ENCODE results near the gene UBTD2.

The UBTD2 gene

DNA sequence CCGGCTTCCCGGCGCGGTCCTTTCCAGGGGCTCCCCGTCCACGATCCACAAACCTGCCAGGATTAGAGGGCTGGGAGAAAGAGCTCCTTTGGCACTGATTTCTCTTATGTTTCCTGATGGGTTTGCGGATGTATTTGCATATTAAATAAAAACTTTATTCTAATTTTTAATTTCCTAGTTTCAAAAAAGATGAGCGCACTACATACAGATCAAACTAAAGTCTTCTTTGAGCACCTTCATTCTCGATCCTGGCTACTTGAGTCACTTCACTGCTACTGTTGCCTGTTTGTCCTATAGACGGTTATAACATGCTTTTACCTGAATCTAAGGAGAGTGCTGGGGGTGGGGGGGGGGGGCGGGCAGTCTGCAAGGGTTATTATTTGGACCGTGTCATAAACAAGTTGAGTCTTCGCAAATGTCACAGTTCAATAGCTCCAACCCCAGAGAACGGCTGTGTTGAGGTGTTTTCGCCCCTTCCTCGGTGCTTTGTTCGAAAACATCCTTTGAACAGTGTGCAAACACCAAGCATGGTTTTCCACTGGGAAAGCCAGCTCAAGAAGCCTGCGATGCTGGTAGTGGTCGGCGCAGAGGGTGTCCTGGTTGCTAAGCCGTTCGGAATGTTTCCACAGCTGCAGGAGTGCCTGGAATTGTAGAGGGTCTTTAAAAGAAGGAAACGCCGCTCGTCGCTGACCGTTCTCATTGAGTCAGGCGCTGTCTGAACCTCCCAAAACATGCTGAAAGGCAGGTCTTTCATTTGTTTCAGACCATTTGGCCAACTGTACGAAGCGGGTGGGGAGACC is 94.5 kb downstream of the UBTD2 start:
- no peak for DNase-seq

GRCh38 chr5:172188033-172188892 is 95.3 kb downstream of the UBTD2 start, which contains the start of gene STK10:
Gene STK10 (minus strand): TSS chr5:172188224. CDS start chr5:172188042, 182 bp downstream.
- peak; percentile 71 to 84 for DNase-seq

DNA sequence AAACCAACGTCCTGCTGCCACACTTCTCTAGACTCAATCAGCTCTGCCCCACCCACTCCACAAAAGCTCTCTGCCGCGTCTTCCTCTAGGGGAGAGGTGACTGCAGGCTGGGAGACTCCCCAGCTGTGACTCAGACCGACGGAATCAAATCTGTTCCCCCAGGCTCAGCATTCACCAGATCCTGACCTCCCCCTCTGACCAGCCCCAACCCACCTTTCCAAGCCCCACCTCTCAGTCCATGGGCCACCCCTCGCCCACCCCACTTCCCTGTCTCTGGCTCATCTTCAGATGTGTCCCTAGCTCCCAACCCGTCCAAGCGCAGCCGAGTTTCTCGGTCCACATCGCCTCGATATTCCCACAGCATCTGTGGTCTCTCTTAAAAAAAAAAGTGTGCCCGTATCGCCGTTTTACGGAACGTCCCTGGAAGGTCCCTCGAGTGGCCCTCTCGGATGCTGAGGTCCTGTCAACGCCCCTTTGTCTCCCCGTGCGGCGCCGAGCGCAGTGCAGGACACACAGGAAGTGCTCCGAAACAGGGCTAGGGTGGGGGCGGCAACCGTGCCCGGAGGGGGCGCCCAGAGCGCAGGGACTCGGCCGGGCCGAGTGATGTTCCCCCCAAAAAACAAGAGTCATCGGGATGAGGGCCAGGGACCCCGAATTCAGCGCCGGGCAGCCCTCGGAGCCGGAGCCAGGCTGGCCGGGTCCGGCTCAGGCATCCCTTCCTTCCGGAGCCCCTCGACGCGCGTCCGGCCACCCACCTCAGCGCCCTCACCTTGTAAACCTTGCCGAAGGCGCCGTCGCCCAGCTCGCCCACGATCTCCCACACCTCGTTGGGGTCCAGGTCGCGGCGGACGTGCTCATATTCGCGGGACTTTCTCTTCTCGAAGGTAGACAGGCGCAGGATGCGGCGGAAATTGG is 96.2 kb downstream of the UBTD2 start:
- DNase-seq: peak in 1 of 2 experiments; percentile 49

- DNase-seq: no peak
Observed at GRCh38 chr5:172186114-172186695, 97.4 kb downstream of the UBTD2 start.

DNA sequence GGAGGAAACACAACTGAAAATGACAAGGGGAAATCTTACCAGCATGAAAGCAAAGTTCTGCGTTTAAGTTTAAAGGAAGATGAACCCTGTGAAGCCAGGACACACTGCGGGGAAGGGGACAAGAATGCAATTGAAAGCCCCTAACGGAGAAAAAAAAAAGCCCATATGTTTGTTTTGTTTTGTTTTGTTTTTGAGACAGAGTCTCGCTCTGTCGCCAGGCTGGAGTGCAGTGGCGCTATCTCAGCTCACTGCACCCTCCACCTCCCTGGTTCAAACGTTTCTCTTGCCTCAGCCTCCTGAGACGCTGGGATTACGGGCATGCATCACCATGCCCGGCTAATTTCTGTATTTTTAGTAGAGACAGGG is 98.5 kb downstream of the UBTD2 start:
- no peak for DNase-seq

DNA sequence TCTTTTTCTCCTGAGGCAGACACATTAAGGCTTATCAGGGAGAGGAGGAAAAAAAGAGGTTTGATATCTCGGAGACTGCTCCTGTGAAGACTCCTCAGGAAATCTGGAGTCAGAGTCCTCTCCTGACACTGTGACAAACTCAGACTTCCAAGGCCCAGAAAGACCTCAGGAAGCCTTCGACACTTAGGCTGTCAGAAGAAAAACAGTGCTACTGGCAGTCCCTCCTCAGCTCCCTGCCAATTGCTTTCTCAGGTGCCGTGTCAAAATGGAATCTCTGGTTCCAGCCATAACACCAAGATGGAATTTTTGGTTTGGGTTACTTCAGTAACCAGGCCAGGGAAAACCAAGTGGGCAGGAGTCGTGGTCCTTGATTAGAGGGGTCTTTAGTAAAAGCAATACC is 99.7 kb downstream of the UBTD2 start:
- DNase-seq: no peak

GRCh38 chr5:172182291-172182690 is 101.3 kb downstream of the UBTD2 start:
- no peak for DNase-seq

GRCh38 chr5:172180936-172181335 is 102.6 kb downstream of the UBTD2 start:
- DNase-seq: no peak

- no peak for DNase-seq
Observed at GRCh38 chr5:172178991-172179989, 104.3 kb downstream of the UBTD2 start.

- no peak for DNase-seq
Observed at GRCh38 chr5:172178301-172178987, 105.1 kb downstream of the UBTD2 start.

DNA sequence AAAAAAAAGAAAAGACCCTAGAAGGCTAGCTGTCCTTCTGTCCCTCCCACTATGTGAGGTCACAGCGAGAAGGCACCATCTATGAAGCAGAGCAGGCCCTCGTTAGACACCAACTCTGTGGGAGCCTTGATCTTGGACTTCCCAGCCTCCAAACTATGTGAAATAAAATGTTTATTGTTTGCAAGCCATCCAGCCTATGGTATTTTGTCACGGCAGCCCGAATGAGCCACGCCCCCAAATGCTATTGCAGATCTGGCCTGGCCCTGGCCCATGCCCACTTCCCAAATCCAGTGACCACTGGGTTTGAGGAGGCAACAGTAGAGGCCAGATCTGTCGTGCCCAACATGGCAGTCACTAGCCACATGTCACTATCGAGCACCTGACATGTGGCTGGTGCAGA is 106.4 kb downstream of the UBTD2 start:
- no peak for DNase-seq

DNA sequence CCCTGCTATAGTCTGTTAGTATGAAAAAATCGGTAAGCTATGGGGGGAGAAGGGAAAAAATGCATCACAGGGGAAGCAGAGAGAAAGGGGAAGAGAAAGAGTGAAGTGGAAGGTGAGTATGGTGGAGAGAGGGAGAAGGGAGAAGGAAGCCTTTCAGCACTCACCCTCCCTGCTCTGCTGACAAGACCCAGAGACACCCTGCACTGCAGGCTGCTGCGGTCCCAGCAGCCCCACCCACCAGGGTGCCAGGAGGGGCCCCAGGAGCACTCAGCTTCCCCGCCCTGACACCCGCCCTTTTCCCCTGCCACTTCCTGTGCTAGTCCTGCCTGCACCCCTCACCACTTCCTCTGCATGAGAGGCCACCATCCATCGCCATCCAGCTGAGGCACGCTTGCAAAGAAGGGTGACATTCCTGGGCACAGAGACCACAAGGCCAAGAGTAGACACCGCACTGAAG is 108.3 kb downstream of the UBTD2 start:
- no peak for DNase-seq

DNA sequence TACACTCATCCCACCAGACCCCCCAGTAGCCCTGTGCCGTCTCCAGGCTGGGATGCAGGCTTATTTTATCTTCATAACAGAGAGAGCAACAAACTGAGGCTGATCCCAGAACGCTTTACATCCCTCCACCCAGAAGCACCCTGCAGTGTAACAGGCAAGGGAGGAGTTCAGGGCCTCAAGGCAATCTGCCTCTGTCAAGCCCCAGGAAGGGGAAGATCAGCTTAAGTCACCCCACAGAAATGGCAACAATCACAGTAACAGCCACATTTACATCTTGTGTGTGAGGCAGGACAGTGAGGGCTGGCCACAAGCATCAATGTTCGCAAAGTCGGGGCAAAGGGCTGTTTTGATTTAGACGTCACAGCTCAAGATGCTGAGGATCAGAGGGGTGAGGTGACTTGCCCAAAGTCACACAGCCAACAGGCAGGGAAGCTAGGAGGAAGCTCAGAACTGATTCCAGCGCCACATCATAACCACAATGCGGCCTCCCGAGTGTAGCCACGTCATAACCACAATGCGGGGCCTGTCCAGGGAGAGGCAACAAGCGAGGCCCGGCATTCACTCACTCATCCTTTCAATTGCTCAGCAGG is 109.9 kb downstream of the UBTD2 start:
- DNase-seq: no peak

- no peak for DNase-seq
Observed at GRCh38 chr5:172172912-172173563, 110.5 kb downstream of the UBTD2 start.

DNA sequence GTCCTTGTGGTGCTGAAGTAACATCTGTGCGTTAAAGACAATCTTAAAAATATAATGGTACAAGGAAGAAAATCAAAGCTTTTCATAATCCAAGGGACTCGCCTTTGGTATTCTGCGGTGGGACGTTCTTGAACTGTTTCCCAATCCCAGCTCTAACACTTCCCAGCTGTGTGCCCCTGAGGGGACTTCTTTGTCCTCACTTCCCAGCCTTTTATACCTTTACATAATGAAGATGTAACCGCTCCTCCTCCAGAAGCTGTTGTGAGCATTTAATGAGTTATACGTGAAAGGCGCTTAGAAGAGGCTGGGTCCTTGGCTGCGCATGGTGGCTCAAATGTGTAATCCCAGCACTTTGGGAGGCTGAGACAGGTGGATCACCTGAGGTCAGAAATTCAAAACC is 112.4 kb downstream of the UBTD2 start:
- DNase-seq: no peak

DNA sequence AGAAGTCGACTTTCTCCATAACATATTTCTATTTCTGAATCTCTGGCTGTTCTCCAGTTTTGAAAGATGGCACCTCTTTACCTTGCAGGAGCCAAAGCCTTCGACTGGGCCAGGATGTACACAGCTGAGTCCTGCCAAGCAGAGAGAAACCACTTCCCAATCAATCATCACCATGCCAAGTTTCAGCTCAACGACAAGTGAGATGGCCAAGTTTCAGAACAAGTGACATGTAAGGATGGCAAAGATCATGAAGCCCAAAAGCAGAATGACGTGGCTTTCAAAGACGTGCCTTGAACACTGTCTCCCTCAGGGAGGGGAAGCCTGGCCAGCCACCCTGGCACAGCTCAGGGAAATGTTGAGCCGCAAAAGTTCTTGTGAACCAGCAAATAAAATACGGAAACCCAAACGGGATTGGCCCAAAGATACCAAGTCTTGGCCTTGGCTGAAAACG is 113.3 kb downstream of the UBTD2 start:
- DNase-seq: no peak

DNA sequence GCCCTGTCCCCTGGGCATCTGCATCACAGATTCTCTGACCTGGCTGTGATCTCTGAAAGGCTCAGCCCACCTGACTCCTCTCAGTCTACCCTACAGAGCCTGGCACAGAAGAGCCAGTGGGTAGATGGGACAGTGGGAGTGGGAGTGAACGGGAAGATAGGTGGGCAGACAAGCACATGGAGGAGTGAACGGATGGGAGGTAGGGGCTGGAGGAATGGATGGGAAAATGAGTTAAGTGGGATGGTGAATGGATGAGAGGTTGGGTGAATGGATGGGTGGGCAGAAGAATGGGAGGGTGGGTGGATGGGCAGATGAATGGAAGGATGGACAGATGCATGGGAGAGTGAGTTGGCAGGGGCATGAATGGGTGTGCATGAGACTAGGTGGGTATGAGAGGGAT is 114.3 kb downstream of the UBTD2 start:
- DNase-seq: no peak

DNA sequence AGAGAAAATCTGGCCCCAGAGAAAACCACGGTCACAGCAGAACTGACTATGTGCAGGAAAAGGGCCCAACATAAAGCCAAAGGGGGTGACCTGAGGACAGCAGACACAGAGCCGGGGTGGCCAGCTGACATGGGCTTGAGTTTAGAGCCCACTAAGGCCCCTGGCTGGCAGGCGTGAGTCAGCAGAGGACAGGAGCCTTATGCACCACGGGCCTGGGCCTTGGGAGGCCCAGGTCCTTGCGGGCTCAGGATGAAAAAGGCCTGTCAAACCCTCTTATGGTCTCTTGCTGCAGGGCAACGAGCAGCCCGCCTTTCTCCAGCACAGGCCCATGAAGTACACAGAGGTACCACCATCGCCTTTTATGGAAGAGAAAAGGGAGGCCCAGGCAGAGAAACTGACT is 115.3 kb downstream of the UBTD2 start:
- no peak for DNase-seq

DNA sequence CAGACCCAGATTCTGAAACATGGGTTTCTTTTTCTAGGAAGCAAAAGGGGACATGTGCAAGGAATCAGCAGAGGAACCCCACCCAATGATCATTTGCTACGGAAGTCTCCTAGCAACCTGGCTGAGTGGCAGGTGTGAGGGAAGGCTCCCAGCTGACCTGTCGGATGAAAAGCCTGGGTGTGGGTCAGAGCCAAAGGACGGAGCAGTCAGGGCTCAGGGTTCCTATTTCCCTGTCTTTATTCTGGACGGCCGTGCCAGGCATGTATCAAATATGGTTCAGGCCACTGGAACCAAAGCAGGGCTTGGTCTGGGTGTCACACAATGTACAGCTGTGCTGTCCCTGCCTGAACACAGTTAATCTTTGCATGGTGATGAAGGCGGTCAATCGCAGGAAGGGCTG is 115.7 kb downstream of the UBTD2 start:
- DNase-seq: no peak
